Measurements from ENCODE around the gene CISD3.

The CISD3 gene

DNA sequence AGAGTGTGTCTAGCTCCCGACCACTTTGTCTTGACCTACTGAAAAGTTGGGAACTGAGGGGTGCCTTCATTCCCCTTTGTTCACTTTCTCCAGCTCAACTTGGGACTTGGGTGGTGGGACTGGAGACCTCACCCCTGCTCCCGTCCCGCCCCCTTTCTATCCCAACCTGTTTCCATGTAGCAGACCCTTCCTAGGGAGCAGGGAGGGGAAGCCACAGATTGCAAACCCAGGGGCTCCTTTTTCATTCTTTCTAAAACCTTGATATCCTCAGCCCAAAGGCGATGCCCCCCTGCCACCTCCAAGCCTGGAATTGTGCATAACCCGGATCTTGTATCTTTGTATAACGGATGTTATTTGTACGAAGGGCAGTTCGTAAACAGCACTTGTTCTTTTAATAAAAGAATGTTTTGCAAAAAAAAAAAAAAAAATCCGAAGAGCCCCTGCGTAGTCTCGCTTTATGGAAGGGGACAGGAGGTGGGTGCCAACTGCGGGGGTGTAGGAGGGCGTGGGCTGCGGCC is 714 bp upstream of the CISD3 start:
- no peak for DNase-seq

DNA sequence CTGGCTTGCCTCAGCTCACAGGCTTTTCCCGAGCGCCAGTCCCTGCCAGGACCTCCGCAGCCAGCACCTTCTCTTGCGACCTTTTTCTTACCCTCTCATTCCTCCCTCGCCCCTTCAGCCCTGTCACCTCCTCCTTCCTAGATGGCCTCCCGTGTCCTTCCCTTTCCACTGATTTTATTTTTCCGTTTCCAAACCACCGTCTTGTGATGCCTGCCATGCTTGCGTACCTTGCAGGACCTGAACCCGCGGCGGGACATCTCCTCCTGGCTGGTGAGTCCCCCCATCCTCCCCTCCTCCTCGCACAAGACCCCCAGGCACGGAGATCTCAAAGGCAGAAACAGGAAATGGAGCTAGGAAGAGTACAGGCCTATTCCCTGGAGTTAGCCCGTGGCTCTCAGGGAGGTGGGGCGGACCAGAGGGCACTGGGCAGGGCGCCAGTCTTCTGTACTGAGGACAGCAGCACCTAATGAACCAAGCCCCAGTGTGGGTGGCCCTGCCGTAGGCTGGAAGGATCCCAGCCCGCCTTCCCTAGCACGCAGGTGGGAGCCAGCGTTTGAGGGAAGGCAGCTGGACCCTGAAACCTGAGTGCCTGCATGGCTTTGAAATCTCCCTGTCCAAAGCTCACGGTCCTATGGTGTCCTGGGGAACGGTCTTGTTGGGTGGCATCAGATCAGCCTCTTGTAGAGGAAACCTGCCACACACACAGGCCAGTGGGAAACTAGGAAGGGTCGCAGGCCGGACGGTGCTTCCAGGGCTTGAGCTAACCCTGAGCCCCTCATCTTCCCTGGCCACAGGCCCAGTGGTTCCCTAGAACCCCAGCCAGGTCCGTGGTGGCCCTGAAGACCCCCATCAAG is 612 bp downstream of the CISD3 start:
- no peak for DNase-seq

DNA sequence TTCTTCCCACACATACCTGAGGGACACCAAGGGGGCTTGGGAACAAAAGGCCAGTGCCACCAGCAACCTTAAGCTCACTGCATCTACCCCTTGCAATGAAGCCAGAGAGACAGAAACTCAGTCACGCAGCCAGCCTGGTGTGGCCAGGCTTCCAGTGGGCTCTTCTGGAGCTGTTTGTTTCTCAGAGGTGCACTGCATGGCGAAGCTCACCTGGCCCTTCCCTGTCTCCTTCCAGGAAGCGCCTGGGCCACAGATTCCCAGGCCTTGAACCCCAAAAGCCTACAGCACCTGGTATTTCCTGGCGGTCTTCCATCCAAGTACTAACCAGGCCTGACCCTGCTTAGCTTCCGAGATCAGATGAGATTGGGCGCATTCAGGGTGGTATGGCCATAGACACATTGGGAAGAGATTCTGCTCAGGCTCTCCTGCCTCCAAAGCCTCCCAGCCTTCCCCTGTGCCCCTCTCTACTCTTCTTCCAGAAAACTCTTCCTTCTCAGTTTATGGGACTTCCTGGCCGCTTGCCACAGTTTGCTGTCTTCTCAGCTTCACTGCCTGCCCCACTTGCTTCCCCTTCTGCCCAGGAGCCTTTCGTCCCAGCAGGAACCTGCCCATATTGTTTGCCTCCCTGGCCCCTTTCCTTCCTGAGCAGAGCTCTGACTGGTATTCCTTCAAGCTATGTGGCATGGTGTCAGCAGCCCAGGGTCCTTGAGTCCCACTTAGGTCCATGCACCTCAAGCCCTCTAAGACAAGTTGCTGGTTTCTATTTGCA is 1.6 kb downstream of the CISD3 start:
- no peak for DNase-seq

DNA sequence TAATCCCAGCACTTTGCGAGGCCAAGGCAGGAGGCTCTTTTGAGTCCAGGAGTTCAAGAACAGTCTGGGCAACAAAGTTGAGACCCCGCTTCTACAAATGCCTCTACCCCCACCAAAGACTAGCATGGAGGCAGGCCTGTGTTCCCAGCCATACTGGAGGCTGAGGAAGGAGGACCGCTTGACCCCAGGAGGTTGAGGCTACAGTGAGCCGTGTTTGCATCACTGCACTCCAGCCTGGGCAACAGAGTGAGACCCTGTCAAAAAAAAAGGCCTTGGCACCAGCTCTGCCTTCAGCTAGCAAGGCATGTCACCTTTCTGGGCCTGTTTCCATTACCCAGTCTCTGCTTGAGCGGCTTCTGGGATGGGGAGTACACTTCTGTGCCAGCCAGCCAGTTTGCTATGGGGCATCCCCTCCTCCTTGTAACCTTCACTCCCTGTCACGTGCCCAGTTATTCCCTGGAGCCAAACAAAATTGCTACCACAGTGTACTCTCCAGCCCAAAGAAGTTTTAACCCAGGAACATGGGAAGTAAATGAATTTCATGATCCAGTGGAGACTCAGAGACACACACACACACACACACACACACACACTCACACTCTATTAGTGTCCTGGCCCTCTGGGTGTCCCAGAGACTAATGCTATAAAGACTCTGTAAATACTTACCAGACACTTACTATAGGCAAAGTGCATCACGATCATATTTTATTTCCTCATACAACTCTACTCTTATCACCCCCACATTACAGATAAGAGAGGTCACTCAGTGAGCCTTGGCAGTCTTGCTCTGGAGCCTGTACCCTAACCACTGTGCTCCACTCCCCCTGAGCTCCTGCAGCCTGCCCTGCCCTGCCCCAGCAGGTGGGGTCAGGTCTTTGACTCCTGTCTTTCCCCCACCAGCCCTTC is 2.5 kb downstream of the CISD3 start:
- DNase-seq = no peak

DNA sequence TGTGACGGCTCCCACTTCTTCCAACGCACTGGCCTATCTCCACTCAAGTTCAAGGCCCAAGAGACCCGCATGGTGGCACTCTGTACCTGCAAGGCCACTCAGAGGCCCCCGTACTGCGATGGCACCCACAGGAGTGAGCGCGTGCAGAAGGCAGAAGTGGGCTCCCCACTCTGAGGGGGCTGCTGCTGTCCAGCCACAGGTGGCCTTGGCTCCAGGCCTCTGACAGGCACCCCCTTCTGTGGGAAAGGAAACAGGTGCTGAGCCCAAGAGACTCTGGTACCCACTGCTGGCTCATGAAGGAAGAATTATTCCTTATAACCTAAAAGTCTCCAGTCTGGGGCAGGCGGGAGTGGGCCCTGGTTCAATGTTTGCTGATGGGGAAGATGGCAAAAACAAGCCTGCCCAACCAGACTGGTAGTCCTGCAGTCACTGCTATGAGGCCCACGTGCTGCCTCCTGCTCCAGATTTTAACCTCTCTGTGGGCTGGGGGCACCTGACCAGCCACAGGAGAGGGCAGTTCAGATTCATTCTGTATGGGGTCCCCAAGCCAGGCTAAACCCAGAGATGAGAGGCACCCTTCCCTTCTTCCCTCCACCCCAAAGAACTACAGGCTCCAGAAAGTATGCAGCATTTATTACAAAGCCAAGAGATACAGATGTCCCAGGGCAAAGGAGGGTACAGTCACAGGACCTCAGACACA is 3.3 kb downstream of the CISD3 start:
- no peak for DNase-seq

DNA sequence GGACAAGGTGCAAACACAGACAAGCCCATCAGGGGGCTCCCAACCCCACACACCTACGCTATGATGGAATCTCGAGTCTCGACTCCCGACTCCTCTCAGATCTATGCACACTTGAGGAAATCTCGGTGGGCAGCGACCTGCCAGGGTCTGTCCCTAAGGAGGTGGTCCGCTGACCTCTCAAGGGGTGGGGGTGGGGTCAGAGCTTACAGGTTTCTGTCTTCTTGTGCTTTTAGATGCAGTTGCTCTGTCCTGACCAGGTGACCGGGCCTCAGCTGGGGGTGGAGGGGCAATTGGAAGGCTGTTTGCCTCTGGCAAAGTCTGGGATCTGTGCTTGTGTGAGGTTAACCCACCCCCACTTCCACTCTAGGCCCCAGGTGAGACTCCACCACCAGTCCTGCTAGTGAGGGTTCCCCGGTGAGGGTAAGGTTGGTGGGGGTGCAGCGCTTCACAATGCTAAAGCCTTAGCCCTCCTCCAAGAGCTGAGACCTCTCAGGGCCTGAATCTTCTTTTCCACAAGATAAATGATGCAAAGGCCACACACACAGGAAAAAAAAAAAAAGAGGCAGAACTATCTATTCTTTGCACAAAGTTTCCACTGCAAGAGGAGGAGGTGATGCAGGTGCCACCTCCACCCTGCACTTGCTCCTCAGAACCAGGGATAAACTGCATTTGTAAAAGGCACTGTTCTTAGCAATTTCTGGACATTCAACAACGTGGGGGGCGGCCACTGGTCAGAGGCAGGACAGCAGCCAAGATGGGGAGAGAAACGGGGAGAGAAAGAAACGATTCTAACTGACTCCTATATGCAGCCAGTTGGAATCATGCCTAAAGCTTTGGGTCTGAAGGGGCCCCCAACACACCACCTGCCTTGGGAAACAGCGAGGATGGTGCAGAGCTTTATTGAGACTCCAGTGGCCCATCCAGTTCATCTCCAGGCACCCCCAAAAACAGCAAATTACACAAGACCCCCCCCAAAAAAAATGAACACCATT is 4.1 kb downstream of the CISD3 start:
- DNase-seq = no peak

DNA sequence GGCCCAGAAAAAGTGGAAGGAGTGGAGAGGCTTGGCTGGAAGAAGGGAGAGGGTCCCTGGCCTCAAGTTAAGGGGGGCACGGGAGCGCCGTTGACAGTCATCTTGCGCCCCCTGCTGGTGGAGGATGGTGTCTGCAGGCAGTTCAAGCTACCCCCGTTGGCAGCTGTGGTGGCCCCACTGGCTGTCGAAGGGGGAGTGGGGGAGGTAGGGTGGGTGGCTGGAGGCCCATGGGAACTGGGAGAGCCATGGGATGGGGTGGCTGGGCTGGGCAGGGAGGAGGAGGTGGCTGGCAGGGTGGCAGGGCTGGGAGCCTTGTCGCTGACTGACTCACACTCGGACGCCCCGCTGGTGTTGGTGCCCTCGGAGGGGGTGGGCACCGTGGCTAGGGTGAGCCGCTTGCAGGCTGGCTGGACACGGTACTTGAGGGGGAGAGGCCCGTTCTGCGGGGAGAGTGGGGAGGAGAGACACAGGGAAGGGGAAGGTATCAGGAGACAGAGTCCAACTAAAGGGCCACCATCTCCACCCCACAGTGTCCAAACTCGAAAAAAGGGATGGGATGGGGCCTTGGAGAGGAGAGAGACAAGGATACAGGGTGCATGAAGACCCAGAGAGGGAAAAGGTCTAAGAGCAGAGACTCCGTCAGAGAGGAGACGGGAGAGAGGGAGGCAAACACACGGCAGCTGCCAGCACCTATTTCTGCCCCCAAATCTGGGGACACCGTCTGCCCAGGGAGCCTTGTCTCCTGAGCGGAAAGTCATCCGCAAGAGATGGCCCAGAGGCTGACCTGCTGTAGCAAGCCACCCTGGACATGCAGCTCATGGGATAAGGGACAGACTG is 5.2 kb downstream of the CISD3 start:
- DNase-seq = peak; percentile 38

DNA sequence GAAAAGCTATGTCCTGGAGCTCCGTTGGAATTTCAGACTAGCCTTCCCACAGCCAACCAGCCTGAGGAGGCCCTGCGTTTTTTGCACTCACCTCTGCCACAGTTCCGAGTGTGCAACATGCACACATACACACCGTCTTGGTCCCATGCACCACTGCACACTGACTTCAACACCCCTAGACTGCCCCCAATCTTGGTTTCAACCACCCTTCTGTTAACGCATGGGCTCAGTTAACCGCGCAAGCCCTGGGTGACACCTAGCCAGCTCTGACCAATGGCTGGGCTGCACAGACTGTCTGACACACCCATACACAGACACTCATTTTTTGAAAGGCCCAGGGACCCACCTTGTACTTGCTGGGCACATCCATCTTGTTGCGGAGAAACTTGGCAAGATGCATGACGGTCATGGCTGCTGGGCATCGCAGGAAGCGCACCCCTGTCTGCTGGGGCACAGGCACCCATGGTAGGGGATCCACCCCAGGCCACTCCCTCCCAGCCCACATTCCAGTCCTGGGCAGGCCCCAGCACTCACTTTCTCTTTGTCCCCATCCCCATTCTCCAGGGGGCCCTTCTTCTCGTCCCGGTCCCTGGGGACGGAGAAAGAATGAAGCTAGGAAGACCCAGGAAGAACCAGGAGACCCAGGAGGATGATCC is 8.0 kb downstream of the CISD3 start:
- no peak for DNase-seq

DNA sequence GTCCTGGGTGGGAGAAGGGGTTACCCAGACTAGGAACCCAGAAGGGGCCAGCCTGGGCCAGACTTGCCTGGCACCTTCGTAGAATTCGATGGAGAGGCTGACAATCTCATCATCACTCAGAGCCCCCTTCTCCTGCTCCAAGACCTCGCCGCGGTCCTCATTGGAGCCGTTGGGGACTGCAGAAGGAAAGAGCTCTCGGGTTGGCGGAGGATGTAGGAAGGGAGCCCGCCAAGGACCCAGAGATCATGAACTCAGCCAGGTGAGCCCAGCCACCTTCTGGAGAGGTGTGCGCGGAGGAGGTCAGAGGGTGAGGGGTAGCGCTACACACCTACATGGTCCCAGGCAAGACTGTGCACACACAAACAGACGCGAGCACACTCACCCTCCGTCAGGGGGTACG is 8.5 kb downstream of the CISD3 start:
- DNase-seq = no peak

DNA sequence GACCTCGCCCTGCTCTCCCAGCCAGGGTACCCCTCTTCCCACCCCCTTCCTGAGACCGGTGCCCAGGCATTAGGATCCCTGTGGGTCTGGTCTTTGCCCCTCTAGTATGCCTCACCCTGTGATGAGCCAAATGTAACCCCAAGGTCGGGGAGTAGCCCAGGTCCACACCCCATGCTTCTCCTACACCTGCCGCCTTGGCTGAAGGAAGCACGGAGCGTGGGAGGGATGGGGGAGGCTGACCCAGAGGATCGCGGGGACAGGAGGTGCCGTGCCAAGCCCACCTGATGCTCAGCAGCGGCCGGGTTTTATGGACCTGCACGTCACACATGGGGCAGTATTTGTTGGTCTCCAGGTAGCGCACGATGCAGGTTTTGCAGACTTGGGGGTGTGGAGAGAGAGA is 9.2 kb downstream of the CISD3 start:
- no peak for DNase-seq

DNA sequence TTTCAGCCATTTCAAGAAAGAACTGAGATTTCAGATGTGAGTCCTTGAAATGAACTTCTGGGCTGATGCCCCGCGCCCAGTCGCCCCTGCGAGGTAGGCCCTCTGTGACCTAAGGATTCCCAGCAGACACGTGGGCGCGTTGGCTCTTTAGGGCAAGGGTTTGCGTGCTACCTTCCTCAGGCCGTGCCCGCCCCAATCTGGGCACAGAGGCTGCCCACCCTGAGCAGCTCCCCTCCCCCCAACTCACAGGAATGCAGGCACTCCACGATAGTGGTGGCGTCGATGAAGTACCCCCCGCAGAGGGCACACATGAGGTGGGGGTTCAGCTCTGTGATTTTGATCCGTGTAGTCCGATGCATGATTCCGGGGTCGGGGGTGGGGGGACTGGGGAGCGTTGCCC is 9.9 kb downstream of the CISD3 start:
- DNase-seq = no peak

DNA sequence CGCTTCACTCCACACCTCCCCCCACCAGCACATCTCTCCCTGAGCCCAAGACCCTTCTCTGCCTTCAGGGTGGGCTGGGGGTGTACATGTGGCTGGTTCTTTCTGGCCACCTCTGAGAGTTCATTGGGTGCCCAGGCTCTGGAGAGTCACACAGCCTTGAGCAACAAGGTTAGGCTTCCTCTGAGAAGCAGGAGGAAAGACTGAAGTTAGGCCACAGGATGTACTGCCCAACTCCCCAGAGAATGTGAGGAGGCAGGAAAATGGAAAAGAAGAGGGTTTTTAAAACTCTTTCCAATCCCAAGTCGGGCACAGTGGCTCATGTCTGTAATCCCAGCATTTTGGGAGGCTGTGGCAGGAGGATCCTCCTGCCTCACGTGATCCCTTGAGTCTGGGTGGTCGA is 10.7 kb downstream of the CISD3 start:
- DNase-seq = no peak

DNA sequence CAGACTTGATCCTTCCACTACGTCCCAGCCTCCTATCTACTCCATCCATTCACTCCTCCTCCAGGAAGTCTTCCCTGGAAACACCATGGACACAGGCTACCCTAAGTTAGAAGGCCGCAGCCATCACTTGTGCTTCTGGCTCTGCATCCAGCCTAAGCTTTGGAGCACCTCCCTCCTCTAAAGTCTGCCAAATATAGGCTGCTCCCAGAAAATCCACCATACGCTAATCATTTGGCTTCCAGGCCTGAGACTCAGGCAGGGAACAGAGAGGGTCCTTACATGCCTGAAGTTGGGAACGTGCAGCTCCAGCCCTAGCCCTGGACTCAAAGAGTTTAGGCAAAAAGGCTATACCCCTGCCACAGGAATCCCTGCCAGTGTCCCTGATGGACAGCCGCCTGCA is 11.3 kb downstream of the CISD3 start:
- DNase-seq = no peak

DNA sequence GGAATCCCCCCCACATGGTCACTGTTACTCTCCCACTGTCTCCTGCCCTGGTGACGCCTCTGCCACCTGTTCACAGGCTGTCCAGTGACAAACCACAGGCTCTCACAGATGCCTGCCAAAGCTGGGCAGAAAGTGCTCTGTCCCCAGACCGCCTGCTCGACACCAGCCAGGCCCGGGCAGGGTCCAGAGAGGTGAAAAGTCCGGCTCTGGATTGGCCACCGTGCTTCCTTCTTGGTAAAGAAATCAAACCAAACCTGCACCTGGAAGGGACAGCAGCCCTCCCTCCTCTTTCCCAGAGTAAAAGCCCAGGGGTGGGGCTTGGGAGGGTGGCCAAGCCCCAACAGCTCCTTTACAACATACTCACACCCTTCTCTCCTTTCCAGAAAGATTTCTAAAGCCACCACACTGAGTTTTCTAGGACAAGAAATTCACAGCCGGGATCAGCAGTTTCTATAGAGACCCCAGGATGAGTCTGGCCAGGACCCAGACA is 11.8 kb downstream of the CISD3 start:
- no peak for DNase-seq

DNA sequence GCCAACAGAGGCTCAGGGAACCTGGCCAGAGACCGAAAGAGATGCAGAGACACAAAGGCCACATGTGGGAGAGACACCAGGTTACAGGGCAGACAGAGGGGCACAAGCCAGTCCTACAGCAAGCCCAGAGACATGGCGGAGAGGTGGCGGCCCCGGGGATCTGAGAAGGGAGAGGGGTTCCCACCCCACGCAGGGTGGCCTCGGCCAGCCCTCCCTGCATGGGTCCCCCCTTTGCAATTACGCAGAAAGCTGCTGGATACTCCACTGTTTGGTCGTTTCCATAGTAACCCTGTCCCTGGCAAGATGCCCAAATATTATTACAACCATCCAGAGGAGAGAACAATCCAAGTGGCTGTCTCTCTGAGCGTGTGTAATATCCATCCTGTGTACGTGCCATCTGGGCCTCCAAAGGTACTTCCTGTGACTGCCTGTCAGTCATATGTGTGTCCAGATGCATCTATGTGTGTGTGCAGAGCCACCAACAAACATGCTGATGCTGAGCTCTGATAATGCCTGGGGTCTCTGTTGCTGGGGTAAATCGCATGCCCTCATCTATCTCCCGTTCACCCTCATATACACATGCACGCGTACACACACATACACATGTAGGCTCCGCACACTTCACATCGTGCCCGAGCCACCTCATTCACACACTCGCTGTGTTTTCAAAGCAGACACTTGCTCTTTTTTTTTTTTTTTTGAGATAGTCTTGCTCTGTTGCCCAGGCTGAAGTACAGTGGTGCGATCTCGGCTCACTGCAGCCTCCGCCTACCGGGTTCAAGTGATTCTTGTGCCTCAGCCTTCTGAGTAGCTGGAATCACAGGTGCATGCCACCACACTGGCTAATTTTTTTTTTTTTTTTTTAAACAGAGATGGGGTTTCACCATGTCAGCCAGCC is 12.5 kb downstream of the CISD3 start:
- DNase-seq = no peak

DNA sequence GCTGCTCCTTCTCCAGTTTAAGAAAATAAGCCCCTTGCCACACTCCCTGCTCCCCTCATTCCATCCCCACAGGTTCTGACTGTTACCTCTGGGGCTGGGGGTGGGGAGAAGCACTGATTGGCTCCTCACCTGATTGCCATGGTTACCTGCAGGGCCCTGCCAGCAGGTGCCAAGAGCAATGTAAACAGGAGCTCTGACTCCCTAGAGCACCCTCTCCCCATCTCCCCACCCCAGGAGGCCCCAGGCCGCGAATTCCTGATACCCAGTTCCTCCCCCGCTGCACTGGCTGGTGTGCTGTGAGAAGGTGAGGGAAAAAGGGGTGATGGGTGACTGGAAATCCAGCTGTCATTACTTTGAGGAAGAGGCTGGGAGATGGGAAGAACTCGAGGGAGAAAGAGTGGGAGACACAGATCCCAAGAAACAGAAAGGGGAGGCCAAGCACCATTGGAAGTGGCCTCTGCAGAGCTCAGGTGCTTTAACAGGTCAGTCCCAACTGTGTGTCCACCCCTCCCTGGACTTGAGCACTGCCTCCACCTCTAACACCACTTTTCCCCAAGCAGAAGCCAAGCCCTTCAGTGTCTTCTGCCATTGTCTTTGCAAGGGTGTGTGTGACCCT is 13.5 kb downstream of the CISD3 start:
- DNase-seq = no peak

DNA sequence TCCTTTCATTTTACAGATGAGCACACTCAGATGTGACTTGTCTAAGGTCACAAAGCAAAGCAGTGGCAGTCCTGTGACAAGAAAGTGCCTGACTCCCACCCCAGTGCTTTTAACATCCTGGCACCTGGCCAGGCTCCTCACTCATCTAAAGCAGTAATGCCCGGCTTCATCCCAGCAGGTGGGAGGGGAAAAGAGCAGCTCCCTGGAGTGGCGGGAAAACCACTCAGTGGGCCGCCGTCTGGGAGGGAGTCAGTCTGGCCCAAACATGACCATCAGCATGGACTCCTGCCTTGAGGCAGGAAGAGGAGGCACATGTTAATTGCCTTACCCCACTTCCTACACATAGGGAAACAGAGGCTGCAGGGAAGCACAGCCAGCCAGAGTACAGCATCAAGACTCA is 15.4 kb downstream of the CISD3 start:
- DNase-seq = no peak
